Neural crest cell (in vitro differentiated cells): Measurements from ENCODE around the gene ZNF14. TPM values are rescaled to one million over a fixed set of nuclear protein-coding genes. Genes with fewer than 3 reads are reported as not detected.
"Not testable (repeated sequence)": the region's sequence is repeated elsewhere in the genome, so short reads cannot be mapped to it uniquely, and the experiment has no call there.

ENCODE experiments used
- DNase-seq: peaks from one replicate; pipeline ENCODE4 v3.0.0; 2021; ENCODE audit warnings: low read depth, mixed read lengths, low spot score
- H3K27ac Mint-ChIP-seq: one replicate; pipeline ENCODE4 v1.8.0; 2021; ENCODE audit warnings: mild to moderate bottlenecking, mixed read lengths; ENCODE audit not compliant: unreplicated experiment
- H3K27me3 Mint-ChIP-seq: 2 replicates; pipeline ENCODE4 v1.8.0; 2021; ENCODE audit warnings: low read depth, mild to moderate bottlenecking, mixed read lengths
- H3K36me3 Mint-ChIP-seq: 2 replicates; pipeline ENCODE4 v1.8.0; 2021; ENCODE audit warnings: low read depth, mild to moderate bottlenecking, mixed read lengths
- H3K4me1 Mint-ChIP-seq: 2 replicates; pipeline ENCODE4 v1.8.0; 2021; ENCODE audit warnings: mixed read lengths
- H3K4me3 Mint-ChIP-seq: one replicate; pipeline ENCODE4 v1.8.0; 2021; ENCODE audit warnings: mild to moderate bottlenecking, mixed read lengths
- H3K9me3 Mint-ChIP-seq: 2 replicates; pipeline ENCODE4 v1.8.0; 2021; ENCODE audit warnings: mixed read lengths
- CTCF ChIP-seq: fragments of 200-600 bp; sonication (generic); conservative IDR thresholded peaks from 2 replicates; pipeline ENCODE4 v1.5.0; 2021; ENCODE audit warnings: antibody characterized with exemption, mild to moderate bottlenecking
- total RNA-seq: library from RNA; stranded (reverse); gene quantifications from 2 replicates; pipeline ENCODE4 v1.2.1, GENCODE V29; 2021

Gene ZNF14
- total RNA-seq, 1 donor from 2014 or later = 9.3 TPM

GRCh38 chr19:19710506-19710905 lies 22.4 kb downstream of the ZNF14 start:
- no peak overlapping the region for H3K4me3 Mint-ChIP-seq
- no peaks in the 10 kb centered on the region for H3K27me3 Mint-ChIP-seq
- no peak overlapping the region for H3K27ac Mint-ChIP-seq
- no peaks in the 10 kb centered on the region for H3K4me1 Mint-ChIP-seq
- peaks cover 32% of the 10 kb centered on the region for H3K9me3 Mint-ChIP-seq
- TF ChIP-seq CTCF = no peak
- DNase-seq = no peak
- peaks cover 86% of the 10 kb centered on the region for H3K36me3 Mint-ChIP-seq

- no peak overlapping the region for H3K27ac Mint-ChIP-seq
- no peak overlapping the region for H3K4me3 Mint-ChIP-seq
- no peak for TF ChIP-seq CTCF
- H3K27me3 Mint-ChIP-seq = no peaks in the 10 kb centered on the region
- no peak for DNase-seq
- peaks cover 34% of the 10 kb centered on the region for H3K9me3 Mint-ChIP-seq
- no peaks in the 10 kb centered on the region for H3K4me1 Mint-ChIP-seq
- peaks cover 65% of the 10 kb centered on the region for H3K36me3 Mint-ChIP-seq
These were observed 28.1 kb downstream of the ZNF14 start for GRCh38 chr19:19704836-19705235.

- H3K4me1 Mint-ChIP-seq = not testable (repeated sequence)
These were observed 32.4 kb downstream of the ZNF14 start for GRCh38 chr19:19700493-19700892.

GRCh38 chr19:19697589-19697988 lies 35.3 kb downstream of the ZNF14 start:
- Mint-ChIP-seq H3K27me3 (no peaks in the 10 kb centered on the region), H3K4me1 (no peaks in the 10 kb centered on the region), H3K4me3 (no peak overlapping the region), H3K9me3 (peaks cover 8% of the 10 kb centered on the region), H3K27ac (no peak overlapping the region), H3K36me3 (peaks cover 14% of the 10 kb centered on the region)
- no peak for DNase-seq
- TF ChIP-seq CTCF = no peak

More at GRCh38 chr19:19700493-19700892, 32.4 kb downstream of the ZNF14 start:
- peaks cover 17% of the 10 kb centered on the region for H3K9me3 Mint-ChIP-seq
- not testable (repeated sequence) for H3K27ac Mint-ChIP-seq, H3K27me3 Mint-ChIP-seq, H3K4me3 Mint-ChIP-seq, DNase-seq
- peaks cover 32% of the 10 kb centered on the region for H3K36me3 Mint-ChIP-seq

- Mint-ChIP-seq H3K4me1 (no peaks in the 10 kb centered on the region), H3K9me3 (peaks cover 8% of the 10 kb centered on the region), H3K27ac (no peak overlapping the region), H3K4me3 (no peak overlapping the region), H3K27me3 (no peaks in the 10 kb centered on the region), H3K36me3 (peaks cover 14% of the 10 kb centered on the region)
- TF ChIP-seq CTCF = no peak
- no peak for DNase-seq
These were observed 36.5 kb downstream of the ZNF14 start for GRCh38 chr19:19696386-19696785.

GRCh38 chr19:19691683-19692082 lies 41.2 kb downstream of the ZNF14 start:
- Mint-ChIP-seq H3K4me1 (no peaks in the 10 kb centered on the region), H3K9me3 (peaks cover 9% of the 10 kb centered on the region), H3K36me3 (peaks cover 5% of the 10 kb centered on the region), H3K27ac (no peak overlapping the region), H3K4me3 (no peak overlapping the region), H3K27me3 (no peaks in the 10 kb centered on the region)
- no peak for TF ChIP-seq CTCF
- no peak for DNase-seq

- not testable (repeated sequence) for H3K4me3 Mint-ChIP-seq, DNase-seq, H3K27ac Mint-ChIP-seq, H3K4me1 Mint-ChIP-seq, H3K27me3 Mint-ChIP-seq
- Mint-ChIP-seq H3K36me3 (peaks cover 11% of the 10 kb centered on the region), H3K9me3 (peaks cover 11% of the 10 kb centered on the region)
These were observed 43.9 kb downstream of the ZNF14 start for GRCh38 chr19:19689023-19689422.
